ENCODE results near the gene POLR2J. TPM values are rescaled to one million over a fixed set of nuclear protein-coding genes. Genes with fewer than 3 reads are reported as not detected.
"Not testable (repeated sequence)": the region's sequence is repeated elsewhere in the genome, so short reads cannot be mapped to it uniquely, and the experiment has no call there.

The POLR2J gene
- total RNA-seq, 1 experiment from 2014 or later: 42.0 TPM

DNA sequence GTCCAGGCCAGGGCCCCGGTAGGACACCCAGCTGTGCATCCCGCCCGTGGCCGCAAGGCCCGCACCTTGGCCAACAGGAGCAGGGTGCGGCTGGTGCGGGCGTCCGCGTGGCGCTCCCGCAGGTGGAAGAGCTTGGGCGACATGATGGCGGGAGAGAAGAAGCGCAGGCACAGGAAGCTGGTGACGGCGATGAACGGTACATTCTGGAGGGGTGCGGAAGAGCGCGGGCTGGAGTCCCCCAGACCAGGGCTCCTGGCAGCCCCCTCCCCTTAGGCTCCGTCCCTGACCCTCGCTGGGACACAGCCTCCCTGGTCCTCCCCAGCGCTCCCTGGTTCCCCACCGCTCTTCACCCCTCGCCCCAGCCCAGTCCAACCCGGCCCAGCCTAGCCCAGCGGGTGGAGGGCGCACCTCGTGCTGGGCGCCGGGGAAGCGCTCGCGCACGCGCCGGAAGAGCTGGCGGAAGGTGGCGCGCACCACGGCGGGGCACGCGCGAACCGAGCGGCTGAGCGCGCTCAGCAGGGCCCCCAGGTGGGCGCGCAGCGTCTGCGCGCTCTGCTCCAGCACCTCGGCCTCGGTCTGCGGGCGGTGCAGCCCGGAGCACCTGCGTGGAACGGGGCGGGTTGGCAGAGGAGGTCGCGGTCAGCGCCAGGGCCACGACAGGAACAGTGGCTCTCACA lies 15.9 kb upstream of the POLR2J start:
- not testable (repeated sequence) for DNase-seq (ENCODE audit: low spot score)

DNA sequence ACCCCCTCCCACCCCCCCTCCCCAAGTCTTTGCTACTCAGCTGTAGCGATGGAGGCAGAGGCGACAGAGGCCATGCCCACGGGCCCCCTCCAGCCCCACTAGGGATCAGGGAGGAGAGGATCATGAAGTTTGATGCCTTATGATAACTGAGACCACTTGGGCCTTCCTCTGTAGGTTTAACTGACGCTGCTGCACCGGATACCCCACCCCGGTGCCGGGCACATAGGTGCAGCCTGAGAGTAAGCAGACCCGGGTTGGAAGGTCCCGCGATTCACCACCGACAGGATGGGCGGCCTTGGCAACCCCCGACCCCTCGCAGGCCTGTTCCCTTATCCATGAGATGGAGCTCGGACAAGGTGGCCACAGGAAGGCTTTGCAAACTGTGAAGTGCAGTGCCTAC lies 15.3 kb upstream of the POLR2J start:
- not testable (repeated sequence) for DNase-seq (ENCODE audit: low spot score)

DNA sequence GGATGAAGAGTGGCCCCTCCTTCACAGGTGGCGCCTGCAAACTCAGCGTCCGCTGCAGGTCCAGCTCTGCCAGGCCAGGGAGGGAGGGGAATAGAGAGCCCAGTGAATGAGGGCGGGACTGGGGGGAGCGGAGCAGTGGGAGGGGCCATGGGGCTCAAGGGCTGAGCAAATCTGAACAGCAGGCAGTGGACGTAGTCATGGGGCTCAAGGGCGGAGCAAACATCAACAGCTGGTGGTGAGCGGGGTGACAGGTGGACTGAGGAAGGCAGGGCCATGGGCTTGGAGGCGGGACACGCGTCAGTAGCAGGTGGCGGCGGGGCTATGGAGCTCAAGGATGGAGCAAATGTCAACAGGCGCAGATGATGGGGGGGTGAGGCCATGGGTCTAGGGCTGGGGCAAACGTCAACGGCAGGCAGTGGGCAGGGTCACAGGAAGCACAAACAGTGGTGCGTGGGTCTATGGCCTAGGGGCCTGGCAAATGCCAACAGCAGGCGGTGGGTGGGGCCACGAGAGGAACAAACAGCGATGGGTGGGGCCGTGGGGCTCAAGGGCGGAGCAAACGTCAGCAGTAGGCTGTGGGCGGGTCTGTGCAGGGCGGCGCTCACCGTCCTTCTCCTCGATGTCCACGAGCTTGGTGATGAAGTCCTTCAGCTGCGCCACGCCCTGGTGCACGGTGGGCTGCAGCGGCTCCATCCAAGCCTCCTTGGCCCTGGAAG lies 14.7 kb upstream of the POLR2J start:
- DNase-seq (ENCODE audit: low spot score): not testable (repeated sequence)

DNA sequence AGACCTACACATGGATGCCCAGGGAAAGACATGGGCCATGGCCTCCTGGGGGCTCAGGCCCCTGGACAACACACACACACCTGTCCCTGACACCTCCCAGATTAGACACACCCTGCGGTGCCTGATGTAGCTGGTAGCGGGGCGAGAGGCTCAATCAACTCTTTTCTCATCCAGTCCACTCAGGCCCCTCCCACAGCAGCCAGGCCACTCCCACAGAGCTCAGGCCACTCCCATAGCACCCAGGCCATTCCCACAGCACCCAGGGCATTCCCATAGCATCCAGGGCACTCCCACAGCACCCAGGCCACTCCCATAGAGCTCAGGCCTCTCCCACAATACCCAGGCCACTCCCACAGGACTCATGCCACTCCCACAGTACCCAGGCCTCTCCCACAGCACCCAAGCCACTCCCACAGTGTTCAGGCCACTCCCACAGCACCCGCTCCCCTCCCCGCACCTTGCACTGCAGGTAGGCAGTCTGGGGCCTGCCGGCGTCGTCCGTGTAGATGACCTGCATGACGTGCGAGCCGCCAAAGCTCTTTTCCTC lies 11.9 kb upstream of the POLR2J start:
- DNase-seq (ENCODE audit: low spot score): not testable (repeated sequence)

DNA sequence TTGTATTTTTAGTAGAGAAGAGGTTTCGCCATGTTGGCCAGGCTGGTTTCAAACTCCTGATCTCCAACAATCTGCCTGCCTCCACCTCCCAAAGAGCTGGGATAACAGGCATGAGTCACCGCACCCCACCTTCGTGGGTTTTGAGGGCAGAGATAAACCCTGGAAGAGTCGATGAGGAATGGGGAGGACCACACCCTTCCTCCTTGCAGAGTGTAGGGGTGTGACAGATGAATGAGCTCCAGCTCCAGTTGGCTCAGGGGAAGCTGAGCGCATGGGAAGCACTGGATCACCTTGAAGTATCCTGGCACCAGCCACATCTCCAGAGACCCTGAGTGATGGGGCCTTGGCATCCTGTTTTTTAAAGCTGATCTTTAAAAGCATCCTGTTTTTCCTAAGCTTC lies 5.6 kb upstream of the POLR2J start:
- not testable (repeated sequence) for DNase-seq (ENCODE audit: low spot score)

DNA sequence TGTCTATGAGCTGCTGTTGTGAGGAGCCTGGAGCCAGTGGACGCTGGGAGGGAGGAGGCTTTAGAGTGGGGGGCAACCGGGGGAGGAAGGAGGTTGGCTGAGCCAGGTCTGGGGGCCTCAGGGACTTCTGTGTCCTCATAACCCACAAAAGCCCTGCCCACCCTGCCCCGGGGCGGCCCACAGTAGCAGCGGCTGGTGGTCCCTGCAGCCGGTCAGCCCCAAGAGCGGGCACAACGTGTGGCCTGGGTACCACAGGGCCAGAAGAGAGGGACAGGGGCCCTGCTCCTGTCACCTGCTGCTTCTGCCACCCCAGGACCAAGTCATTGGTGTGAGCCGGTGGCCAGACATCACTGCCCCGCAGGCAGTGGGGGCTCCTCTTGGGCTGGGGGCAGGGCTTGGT lies 3.2 kb upstream of the POLR2J start:
- not testable (repeated sequence) for DNase-seq (ENCODE audit: low spot score)

DNA sequence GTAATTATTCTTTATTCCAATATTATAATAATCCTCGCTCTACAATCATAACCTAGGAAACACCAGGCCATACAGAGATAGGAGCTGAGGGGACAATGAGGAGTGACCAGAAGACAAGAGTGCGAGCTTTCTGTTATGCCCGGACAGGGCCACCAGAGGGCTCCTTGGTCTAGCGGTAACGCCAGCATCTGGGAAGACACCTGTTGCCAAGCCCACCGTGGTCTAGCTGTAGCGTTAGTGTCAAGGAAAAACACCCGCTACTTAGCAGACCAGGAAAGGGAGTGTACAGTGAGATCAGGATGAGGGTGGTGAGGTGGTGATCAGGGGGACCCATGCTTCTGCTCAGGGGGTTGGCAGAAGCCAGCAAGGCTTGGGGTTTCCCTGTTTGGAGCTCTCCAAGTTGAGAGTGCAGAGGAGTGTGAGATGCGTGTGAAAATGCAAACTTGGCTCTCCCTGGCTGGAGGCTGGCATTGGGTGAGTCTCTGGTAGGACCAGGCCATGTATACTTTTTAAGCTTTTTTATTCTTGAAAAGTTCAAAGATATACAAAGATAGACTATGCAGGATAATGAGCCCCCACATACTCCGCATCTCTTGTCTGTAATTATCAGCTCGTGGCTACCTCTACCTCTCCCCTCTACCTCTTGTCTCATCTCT lies 1.4 kb upstream of the POLR2J start:
- not testable (repeated sequence) for DNase-seq (ENCODE audit: low spot score)

DNA sequence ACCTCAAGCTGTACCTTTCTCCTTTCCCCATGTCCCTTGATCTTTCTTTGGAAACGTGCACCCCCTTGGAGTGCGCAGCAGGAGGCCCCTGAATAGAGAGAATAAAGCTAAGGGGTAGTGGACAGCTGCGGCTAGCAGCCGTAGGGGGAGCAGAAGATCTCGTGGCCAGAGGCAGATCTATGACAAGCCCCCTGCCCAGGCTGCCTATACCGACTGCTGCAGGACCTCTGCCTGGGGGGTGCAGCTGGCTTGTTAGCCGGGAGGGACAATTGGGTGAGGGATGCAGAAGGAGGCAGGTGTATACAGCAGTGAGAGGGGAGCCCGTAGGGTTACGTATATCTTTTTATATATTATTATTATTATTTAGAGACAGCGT lies 475 bp upstream of the POLR2J start:
- not testable (repeated sequence) for DNase-seq (ENCODE audit: low spot score)

DNA sequence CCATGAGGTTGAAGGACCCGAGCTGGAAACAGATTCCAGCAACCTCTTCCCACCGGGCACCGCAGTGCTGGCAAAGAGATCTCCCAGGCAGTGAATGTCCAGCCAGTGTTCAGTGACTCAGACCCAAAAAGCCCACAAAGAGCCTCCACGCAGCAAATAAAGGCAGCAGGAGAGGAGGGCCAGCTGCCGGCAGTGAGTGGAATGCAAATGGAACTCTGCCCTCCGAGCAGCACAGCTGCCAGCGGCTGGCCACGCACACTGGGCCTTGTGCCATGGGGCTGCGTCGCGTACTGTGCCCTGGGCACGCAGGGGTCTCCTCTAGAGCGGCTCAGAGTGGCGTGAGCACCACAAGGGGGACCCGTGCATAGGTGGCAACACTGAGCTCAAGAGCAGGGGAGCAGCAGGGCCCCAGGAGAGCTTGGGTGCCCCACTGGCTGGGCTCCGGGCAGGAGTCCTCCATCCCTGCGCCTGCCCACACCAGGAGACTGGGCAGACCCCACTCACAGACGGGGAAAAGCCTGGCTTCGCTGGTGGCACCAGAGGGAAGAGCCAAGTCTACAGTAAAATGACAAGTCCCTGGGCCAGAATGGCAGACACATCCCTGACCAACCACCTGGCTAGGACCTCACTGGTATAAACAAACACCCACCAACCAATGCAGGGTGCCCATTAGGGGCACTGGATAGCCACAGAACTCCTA lies 3.8 kb downstream of the POLR2J start:
- not testable (repeated sequence) for DNase-seq (ENCODE audit: low spot score)

DNA sequence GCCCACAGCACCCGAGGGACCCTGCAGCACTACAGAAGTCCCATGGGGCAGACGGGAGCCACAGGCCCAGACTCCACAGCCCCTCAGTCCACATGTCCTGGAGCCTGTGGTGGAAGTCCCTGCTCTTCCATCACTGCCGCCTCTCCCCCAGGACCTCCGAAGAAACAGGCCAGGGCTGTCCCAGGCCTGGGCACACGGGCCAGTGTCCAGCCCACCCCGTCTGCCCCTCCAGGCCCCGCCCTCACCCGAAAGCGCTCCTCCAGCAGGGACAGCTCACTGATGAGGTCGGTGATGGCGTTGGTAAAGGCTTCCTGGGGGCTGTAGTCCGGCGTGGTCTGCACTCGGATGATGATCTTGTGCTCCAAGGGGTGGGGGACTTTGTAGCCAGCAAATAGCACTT lies 4.6 kb downstream of the POLR2J start:
- DNase-seq (ENCODE audit: low spot score): not testable (repeated sequence)

DNA sequence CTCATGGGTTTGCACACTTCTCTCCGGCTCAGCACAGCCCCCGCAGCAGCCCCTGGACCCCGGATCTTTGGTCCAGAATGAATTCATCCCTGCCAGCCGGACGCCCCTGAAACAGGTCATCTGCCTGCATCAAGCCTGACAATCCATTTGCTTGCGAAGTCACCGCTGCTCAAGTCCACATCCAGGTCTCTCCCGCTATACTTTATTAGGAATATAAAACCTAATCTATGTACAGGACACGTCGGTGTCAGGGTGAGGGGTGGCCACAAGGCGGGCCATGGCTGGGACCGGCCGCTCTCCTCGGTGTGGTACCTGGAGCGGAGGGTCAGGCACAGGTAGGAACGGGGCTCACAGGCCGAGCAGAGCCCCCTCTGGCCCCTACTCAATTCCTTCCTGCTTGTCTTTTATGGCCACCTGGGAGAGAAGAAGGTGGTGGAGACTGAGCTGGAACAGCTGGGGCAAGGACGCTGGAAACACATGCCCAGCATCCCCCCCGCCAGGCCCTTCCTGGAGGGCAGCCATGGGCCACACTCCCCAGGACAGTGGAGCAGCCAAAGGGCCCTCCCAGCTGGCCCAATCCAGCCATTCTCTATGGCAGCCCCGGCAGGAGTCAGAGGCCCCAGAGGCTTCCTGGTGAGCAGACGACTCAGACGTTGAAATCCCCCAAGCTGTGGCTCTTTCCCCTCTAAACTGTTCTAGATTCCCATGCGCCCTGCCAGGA lies 5.3 kb downstream of the POLR2J start:
- DNase-seq (ENCODE audit: low spot score): no peak

DNA sequence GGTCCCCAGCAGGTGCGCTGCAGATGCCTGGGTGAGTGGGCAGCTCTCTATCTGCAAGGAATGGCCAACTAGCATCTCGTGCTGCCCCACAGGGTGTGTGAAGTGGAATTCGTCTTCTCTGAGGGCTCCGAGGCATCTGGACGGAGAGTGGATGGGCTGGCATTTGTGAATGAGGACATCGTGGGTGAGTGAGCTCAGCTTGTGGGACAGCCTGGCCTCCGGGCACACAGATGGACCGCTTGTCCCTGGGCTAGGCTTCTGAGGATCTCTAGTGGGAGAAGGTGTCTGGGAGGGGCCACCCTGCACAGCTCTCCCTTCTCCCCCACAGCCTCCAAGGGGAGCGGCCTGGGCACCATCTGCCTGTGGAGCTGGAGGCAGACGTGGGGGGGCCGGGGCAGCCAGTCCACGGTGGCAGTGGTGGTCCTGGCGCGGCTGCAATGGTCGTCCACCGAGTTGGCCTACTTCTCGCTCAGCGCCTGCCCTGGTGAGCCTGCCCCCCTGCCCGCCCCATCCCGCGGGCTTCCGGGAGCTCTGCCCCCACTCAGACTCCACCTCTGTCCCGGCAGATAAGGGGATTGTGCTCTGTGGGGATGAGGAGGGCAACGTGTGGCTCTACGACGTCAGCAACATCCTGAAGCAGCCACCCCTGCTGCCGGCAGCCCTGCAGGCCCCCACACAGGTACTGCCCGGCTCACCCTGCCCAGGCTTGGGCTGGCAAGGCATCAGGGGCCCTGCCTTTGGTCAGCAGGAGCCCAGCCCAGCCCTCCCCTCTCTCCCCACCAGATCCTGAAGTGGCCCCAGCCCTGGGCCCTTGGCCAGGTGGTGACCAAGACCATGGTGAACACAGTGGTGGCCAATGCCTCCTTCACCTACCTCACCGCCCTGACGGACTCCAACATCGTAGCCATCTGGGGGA lies 6.3 kb downstream of the POLR2J start:
- no peak for DNase-seq (ENCODE audit: low spot score)

DNA sequence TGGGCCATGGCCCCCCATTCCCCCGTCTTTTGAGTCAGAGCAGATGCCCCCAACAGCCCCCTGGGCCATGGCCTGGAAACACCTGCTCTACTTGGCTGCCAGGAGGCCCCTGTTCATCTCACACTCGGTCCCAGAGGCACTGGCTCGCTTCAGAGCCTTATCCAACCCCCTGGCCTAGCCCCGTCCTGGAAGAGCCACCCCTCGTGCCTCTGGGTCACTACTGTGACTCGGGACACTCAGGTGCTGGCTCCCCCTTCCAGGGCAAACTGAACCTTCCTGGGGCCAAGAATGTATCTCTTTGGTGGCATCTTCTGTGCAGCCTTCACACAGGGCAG lies 7.0 kb downstream of the POLR2J start:
- no peak for DNase-seq (ENCODE audit: low spot score)

DNA sequence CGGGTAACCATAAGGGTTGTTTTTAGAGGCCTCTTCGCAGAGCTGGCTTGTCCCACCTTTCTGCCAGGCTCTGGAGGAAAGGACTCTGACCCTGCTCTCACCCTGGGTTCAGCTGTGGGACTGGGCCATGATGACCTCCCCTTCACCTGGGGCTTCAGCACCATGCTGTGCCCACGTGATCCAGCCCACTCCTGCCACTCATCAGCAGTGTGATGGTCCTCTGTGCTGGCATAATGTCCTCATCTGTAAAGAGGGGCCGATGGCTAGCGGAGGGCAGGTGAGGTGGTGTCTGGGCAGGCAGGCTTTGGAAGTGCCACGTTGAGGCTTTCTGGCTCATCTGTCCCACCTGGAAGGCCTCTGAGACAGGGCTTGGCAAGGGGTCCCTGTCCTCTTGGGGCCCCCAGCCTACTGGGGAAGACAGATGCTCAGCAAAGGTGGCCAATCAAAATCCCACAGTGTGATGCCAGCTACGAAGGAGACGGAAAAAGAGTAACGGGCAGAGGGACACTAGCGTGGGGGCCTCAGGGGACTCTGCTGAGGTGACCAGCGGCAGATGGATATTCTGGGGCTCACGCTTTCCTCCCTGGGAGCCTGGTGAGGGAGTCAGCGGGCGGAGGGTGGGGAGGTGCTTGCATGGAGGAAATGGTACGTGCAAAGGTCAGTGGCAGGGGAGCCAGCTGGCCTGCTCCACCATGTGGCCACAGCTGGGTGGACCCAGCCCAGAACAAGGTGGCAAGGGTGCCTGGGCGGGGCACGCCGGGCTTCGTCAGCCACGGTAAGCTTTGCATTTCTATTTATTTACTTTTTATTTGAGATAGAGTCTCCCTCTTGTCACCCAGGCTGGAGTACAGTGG lies 8.5 kb downstream of the POLR2J start:
- DNase-seq (ENCODE audit: low spot score): no peak

DNA sequence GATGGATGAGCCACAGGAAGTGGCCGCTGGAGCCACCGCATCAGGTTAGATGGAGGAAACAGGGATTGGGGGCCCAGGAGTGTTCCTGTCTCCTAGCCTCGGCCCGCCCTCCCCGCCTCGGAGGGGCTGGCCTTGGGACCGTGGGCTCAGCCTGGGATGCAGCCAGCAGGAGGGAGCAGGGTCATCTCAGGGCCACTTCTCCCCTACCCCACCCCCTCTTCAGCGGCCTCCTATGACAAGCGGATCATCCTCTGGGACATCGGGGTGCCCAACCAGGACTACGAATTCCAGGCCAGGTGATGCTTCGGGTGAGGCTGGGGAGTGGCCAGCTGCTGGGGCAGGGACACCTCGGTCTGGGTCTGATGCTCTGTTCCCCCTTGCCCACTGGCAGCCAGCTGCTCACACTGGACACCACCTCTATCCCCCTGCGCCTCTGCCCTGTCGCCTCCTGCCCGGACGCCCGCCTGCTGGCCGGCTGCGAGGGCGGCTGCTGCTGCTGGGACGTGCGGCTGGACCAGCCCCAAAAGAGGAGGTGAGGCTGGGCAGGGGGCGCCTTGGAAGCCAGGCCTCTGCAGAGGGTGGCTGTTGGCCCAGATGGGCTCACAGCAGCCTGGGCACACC lies 9.3 kb downstream of the POLR2J start:
- DNase-seq (ENCODE audit: low spot score): no peak

DNA sequence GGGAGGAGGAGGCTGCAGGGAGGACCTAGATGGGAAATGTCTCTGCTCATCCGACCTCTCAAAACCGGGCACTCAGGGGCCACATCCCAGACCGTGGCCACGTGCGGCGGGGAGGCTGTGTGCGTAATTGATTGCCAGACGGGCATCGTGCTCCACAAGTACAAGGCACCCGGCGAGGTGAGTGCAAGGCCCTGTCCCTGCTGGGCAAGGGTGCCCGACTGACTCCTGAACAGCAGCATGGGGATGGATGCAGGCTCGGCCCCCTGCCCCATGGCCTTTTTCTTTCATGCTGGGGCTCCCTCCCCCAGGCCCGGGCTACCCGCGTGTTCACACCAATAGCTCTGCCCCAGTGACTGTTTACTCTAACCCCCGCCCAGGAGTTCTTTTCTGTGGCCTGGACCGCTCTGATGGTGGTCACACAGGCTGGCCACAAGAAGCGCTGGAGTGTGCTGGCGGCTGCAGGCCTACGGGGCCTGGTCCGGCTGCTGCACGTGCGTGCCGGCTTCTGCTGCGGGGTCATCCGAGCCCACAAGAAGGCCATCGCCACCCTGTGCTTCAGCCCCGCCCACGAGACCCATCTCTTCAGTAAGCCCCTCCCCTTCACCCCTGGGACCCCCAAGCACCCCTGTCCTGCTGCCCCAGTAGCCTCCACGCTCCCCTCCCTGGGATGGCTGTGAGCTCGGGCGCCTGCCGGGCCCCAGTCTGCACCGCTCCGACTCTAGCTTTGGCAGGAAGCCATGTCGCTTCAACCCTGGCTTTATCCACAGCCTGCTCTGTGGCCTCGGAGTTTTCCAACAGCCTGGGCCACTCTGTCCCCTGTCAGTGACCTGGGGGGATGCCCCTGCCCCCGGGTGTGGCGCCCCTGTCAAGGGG lies 10.0 kb downstream of the POLR2J start:
- DNase-seq (ENCODE audit: low spot score): no peak

DNA sequence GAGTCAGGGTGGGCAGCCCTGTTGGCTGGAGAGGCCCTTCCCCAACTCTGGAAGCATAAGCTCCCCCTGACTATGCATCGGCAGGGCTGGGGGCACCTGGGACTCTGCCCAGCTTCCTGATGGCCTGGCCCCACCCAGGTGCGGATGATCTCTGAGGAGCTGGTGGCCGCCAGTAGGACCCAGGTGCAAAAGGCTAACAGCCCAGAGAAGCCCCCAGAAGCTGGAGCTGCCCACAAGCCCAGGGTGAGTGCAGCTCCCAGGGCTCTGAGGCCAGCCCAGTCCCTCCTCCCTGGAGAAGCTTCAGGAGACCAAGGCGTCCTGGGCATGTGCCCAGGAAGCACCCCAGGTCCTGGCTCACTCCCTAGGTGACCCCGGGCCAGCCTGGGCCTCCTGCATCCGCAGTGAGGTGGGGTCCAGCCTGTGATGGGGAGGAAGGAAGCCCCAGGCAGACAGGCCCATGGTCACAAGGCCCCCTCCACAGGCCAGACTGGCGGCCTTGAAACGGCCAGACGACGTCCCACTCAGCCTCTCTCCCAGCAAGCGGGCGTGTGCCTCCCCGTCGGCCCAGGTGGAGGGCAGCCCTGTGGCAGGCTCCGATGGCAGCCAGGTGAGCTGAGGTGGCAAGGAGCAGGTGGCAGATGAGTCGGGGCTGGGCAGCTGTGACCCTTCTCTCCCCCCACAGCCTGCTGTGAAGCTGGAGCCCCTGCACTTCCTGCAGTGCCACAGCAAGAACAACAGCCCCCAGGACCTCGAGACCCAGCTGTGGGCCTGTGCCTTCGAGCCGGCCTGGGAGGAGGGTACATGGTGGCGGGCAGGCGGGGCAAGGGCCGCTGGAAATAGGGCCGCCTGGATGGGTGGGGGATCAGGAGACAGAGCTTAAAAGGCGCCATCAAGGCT lies 10.9 kb downstream of the POLR2J start:
- DNase-seq (ENCODE audit: low spot score): no peak
